Stimulated activated CD4-positive, alpha-beta T cell treated with anti-CD3 and anti-CD28 coated beads, TNF-alpha, amount 100 ng/mL, for 4 hours (primary cell): ENCODE data around the gene RAB33B.

Experiments used
- DNase-seq, 3 experiments: peaks; one replicate each; pipeline ENCODE4 v3.0.0-alpha.2; 2020; ENCODE audit warnings: low read depth in 3 of 3

The RAB33B gene

DNA sequence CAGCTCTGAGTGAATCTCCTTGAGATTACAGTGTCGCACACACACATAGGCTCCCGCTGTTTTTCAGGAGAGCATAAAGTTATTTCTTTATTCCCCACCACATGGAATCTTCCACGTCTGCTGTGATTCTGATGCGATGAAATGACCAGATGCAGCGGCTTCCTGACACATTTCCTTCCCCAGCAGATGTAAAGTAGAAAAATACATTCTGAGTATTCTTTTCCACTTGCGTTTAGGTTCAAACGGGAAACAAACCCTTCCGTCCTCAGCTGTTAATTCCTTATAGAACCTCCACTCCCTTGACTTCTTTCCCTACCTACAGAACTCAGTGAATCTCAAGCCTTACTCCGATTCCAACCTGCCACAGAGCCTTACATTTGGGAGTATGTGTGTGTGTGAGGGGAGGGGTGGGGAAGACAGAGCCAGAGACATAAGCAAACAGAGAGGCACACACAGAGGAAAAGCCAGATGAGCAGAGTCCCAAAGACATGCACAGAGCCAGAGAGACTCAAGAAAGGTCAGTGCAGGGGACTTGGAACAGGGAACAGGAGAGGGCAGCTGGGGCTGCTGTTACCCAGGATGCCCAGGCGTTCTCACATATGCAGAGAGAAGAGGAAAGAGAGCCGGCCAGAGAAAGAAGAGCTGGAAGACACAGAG lies 54.8 kb downstream of the RAB33B start:
- no peak for DNase-seq

- DNase-seq, result no peak
Measured at GRCh38 chr4:139509727-139510410, 55.9 kb downstream of the RAB33B start.

DNA sequence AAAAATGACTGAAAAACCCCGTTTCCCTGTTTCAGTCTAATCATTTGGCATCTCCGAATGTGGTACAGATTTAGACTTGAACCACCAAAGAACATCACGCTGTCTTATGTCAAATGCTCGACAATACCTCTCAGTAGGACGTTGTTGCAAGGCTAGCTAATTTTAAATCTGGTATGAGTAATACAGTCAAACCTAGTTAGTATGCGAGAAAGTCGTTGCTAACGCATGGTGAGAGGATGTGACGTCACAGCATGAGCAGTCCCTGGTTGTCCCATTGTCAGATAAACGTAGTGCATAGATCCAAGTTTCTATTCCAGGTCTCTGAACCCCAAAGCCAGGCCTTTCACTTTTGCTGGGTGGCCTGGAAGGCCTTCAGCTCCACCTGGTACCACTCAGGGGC lies 57.4 kb downstream of the RAB33B start:
- DNase-seq, result no peak

GRCh38 chr4:139514382-139515059 lies 60.6 kb downstream of the RAB33B start:
- DNase-seq, result no peak

- DNase-seq, result no peak
Measured at GRCh38 chr4:139515531-139515958, 61.6 kb downstream of the RAB33B start.

GRCh38 chr4:139521754-139522401 lies 68.0 kb downstream of the RAB33B start:
- no peak for DNase-seq

DNA sequence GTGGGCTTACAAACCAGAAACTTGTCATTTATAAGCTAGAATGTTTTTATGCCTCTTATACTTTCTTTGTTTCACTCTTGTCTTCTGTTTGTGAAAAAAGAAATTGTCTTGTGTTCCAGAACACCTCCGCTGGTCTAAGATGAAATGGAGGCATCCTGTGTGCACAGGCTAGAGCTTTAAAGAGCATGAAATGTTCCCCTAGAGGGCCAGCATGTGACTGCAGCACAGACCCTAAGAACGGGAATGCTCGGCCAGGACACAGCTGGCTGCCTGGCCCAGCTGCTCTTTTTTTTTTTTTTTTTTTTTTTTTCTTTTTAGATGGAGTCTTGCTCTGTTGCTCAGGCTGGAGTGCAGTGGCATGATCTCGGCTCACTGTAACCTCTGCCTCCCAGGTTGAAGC lies 68.5 kb downstream of the RAB33B start:
- DNase-seq, result no peak

GRCh38 chr4:139523076-139523475 lies 69.2 kb downstream of the RAB33B start:
- no peak for DNase-seq

DNA sequence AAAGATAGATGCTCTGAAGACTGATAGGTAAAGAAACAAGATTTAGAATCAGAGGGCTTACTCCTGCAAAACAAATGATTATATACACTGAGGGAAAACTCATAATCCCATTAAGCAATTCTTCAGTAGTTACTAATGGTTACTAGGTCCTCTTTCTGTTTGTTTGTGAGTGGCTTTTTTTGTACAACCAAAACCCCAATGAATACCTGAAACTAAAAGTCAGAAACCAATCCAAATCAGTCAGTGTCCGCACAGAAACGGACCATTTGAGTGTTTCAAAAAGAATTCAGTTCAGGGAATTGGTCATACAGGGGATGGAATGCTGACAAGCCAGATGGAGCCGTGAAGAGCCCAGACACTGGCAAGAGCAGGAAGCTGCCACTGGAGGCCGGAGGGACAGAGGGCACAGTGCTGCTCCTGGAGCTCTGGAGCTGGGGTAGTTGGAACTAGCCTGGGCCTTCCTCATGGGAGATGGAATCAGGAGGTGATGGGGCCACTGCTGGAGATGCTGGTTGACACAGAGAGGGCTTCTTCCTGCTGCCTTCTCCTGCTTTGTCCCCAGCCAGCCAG lies 70.2 kb downstream of the RAB33B start:
- DNase-seq, result no peak

- no peak for DNase-seq
Measured at GRCh38 chr4:139525414-139525813, 71.5 kb downstream of the RAB33B start.
